A673 (cell line): ENCODE data around the gene DCAF8.

Source experiments
- CTCF ChIP-seq: fragments of 300-800, 200-600 bp; sonication (generic); conservative IDR thresholded peaks from 2 replicates; pipeline ENCODE4 v1.5.1; 2017; ENCODE audit warnings: low read depth, mild to moderate bottlenecking, antibody characterized with exemption, low read length, moderate library complexity, mixed read lengths
- EZH2 ChIP-seq: fragments of 200-600 bp; sonication (generic); IDR thresholded peaks from 2 replicates; pipeline ENCODE4 v1.6.1; 2017; ENCODE audit warnings: borderline replicate concordance, low read depth, mild to moderate bottlenecking, mixed read lengths, antibody characterized with exemption, low read length; ENCODE audit not compliant: poor library complexity, severe bottlenecking

GRCh38 chr1:160284220-160284781 lies 22.0 kb upstream of the DCAF8 start:
- TF ChIP-seq CTCF = no peak
- no peak for TF ChIP-seq EZH2
